Activated T-cell treated with anti-CD3 and anti-CD28 coated beads, Interleukin-2, amount 50 U/mL, for 24 hours (primary cell): ENCODE measurements around the gene CCDC91.

Experiments
- DNase-seq: peaks from one replicate; pipeline ENCODE4 v3.0.0-alpha.2; 2020
- H3K27ac Mint-ChIP-seq: 2 replicates; pipeline ENCODE4 v1.8.0; 2020; ENCODE audit warnings: mild to moderate bottlenecking, mixed read lengths
- H3K27me3 Mint-ChIP-seq: 2 replicates; pipeline ENCODE4 v1.8.0; 2020; ENCODE audit warnings: mixed read lengths
- H3K36me3 Mint-ChIP-seq: 2 replicates; pipeline ENCODE4 v1.8.0; 2020; ENCODE audit warnings: low read depth, mixed read lengths
- H3K4me1 Mint-ChIP-seq: 2 replicates; pipeline ENCODE4 v1.8.0; 2020; ENCODE audit warnings: low read depth, mixed read lengths
- H3K4me3 Mint-ChIP-seq: 2 replicates; pipeline ENCODE4 v1.8.0; 2020; ENCODE audit warnings: mild to moderate bottlenecking, moderate library complexity, mixed read lengths
- H3K9me3 Mint-ChIP-seq: 2 replicates; pipeline ENCODE4 v1.8.0; 2020; ENCODE audit warnings: mixed read lengths

Gene CCDC91

DNA sequence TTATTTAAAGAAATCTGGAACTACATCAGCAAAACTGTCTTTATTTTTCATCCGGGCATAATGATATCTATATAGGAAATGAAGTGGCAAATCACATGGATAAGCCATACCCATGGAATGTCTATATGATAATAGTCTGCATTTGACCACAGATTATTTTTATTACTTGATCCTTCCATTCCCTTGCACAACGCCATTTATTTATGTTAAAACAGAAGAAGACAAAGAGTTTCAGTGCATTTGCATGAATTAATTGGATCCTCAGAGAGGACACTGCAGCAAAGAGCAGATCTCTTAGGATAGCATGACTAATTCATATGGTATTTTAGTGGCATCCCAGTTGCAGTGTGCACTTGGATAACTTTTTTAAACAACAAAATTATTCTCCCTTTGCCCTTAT lies 345.0 kb downstream of the CCDC91 start:
- peaks cover 5% of the 10 kb centered on the region for H3K9me3 Mint-ChIP-seq
- no peaks in the 10 kb centered on the region for H3K27me3 Mint-ChIP-seq
- no peak overlapping the region for H3K4me3 Mint-ChIP-seq
- no peak for DNase-seq
- H3K27ac Mint-ChIP-seq = peak overlapping the region; percentile 44
- H3K4me1 Mint-ChIP-seq = peaks cover 15% of the 10 kb centered on the region
- peaks cover 6% of the 10 kb centered on the region for H3K36me3 Mint-ChIP-seq

GRCh38 chr12:28536088-28536487 lies 345.8 kb downstream of the CCDC91 start:
- Mint-ChIP-seq H3K9me3 (peaks cover 5% of the 10 kb centered on the region), H3K4me3 (no peak overlapping the region), H3K27me3 (no peaks in the 10 kb centered on the region), H3K36me3 (peaks cover 6% of the 10 kb centered on the region), H3K4me1 (peaks cover 15% of the 10 kb centered on the region), H3K27ac (peak overlapping the region; percentile 80)
- no peak for DNase-seq

GRCh38 chr12:28537474-28537873 lies 347.2 kb downstream of the CCDC91 start:
- Mint-ChIP-seq H3K4me1 (peaks cover 15% of the 10 kb centered on the region), H3K36me3 (peaks cover 8% of the 10 kb centered on the region), H3K27me3 (no peaks in the 10 kb centered on the region), H3K9me3 (peaks cover 5% of the 10 kb centered on the region), H3K27ac (no peak overlapping the region), H3K4me3 (no peak overlapping the region)
- no peak for DNase-seq

- no peak overlapping the region for H3K27ac Mint-ChIP-seq
- no peaks in the 10 kb centered on the region for H3K27me3 Mint-ChIP-seq
- H3K36me3 Mint-ChIP-seq = peaks cover 16% of the 10 kb centered on the region
- peaks cover 5% of the 10 kb centered on the region for H3K9me3 Mint-ChIP-seq
- no peak overlapping the region for H3K4me3 Mint-ChIP-seq
- H3K4me1 Mint-ChIP-seq = peaks cover 30% of the 10 kb centered on the region
- DNase-seq = no peak
These were observed 349.6 kb downstream of the CCDC91 start for GRCh38 chr12:28539691-28540323.

DNA sequence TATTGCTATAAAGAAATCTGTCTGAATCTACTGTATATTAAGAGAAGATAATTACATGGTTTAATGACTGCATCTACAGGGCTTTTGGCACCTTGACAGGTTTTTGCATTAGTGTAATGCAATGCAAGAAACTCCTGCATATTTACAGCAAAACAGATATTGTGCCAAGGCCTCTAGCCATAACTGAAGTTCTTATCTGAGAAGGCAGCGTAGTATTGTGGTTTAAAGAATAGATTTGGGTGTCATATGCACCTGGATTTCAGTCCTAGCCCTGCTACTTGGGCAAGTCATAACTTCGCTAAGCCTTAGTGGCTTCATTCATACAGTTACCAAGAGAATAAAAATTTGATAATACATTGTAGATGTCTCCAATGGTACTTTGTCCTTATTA lies 350.1 kb downstream of the CCDC91 start:
- Mint-ChIP-seq H3K9me3 (peaks cover 5% of the 10 kb centered on the region), H3K27me3 (no peaks in the 10 kb centered on the region), H3K4me1 (peaks cover 28% of the 10 kb centered on the region), H3K27ac (no peak overlapping the region), H3K36me3 (peaks cover 18% of the 10 kb centered on the region), H3K4me3 (no peak overlapping the region)
- DNase-seq = no peak

GRCh38 chr12:28543021-28543890 lies 353.0 kb downstream of the CCDC91 start:
- H3K27me3 Mint-ChIP-seq = no peaks in the 10 kb centered on the region
- H3K9me3 Mint-ChIP-seq = no peaks in the 10 kb centered on the region
- peak overlapping the region; percentile 61 for H3K27ac Mint-ChIP-seq
- DNase-seq = no peak
- peaks cover 12% of the 10 kb centered on the region for H3K36me3 Mint-ChIP-seq
- H3K4me1 Mint-ChIP-seq = peaks cover 17% of the 10 kb centered on the region
- no peak overlapping the region for H3K4me3 Mint-ChIP-seq

- Mint-ChIP-seq H3K4me3 (no peak overlapping the region), H3K4me1 (peaks cover 15% of the 10 kb centered on the region)
These were observed 360.8 kb downstream of the CCDC91 start for GRCh38 chr12:28550757-28551704.

DNA sequence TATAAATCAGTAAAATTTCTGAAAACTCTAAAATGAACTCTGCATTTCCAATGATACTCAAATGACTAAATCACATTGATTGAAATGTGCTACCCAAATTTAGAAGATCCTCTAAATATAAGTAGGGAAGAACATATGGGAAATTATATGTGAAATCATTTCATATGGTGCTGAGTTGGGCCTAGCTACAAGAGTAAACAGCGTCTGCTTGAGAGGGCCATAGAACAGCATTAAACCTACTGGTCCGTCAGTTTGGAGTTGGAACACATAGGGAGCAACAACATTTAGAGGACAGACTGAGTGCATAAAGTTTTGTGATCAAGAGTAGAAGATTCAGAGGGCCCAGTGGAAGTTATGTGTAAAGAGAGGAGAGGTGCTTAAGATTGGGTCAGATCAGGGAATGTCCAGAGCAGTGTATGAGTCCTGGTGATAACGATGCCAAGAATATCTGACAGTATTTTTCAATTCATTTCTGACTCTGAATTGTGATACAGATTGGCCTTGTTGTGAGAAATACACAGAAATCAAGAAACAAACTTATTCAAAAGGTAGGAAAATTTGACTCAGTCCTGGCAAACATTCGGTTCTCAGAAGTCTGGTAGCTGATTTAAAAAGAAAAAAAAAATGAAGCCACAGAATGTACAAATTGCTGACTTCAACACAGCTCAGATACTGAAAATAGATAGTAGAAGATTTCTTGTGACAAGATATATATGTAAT lies 362.2 kb downstream of the CCDC91 start:
- Mint-ChIP-seq H3K36me3 (peaks cover 24% of the 10 kb centered on the region), H3K27me3 (no peaks in the 10 kb centered on the region), H3K4me3 (no peak overlapping the region), H3K9me3 (no peaks in the 10 kb centered on the region), H3K27ac (peak overlapping the region; percentile 55), H3K4me1 (peaks cover 17% of the 10 kb centered on the region)
- no peak for DNase-seq

More at GRCh38 chr12:28550757-28551704, 360.8 kb downstream of the CCDC91 start:
- no peak for DNase-seq
- peaks cover 22% of the 10 kb centered on the region for H3K36me3 Mint-ChIP-seq
- H3K27ac Mint-ChIP-seq = no peak overlapping the region
- no peaks in the 10 kb centered on the region for H3K9me3 Mint-ChIP-seq
- no peaks in the 10 kb centered on the region for H3K27me3 Mint-ChIP-seq

GRCh38 chr12:28555748-28556147 lies 365.5 kb downstream of the CCDC91 start:
- no peak overlapping the region for H3K27ac Mint-ChIP-seq
- H3K4me1 Mint-ChIP-seq = peaks cover 14% of the 10 kb centered on the region
- H3K9me3 Mint-ChIP-seq = no peaks in the 10 kb centered on the region
- no peak overlapping the region for H3K4me3 Mint-ChIP-seq
- H3K27me3 Mint-ChIP-seq = no peaks in the 10 kb centered on the region
- no peak for DNase-seq
- peaks cover 26% of the 10 kb centered on the region for H3K36me3 Mint-ChIP-seq

DNA sequence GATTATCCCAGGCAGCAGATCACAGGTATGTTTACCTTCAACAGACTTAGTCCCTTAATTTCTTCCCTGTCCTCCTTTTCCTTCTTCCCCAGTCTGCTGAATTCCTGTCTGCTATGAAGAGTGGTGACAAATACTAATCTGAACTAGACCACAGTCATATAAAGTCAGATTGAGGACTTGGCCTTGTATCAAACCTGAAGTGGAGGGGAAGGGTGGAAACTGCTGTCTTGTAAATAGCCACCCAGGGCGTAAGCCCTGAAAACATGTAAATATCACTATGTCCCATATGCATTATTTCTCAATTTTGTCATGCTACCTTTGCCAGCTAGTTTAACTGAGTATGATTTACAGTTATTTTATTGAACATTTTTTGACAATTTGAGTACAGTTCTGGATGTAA lies 368.0 kb downstream of the CCDC91 start:
- Mint-ChIP-seq H3K27me3 (no peaks in the 10 kb centered on the region), H3K27ac (no peak overlapping the region), H3K9me3 (no peaks in the 10 kb centered on the region), H3K4me1 (peaks cover 2% of the 10 kb centered on the region), H3K4me3 (no peak overlapping the region), H3K36me3 (peaks cover 25% of the 10 kb centered on the region)
- DNase-seq = no peak

DNA sequence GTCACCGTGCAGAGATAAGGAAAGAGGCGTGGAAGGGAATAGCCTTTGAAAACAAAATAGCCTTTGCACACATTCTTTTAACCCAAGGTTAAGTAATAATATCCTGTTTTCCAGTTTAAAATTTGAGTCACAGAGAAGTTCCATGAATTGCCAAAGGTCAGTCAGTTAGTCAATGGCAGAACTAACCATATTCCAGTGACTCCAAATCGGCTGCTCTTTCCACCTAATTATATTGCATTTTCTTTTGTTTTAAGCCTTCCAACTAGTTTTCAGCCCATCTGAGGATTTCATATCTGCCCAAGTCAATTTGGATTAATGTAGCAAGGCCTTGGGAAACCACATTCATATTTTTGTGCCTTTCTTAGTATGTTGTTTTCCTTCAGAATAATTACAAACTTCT lies 373.0 kb downstream of the CCDC91 start:
- peaks cover 6% of the 10 kb centered on the region for H3K36me3 Mint-ChIP-seq
- no peaks in the 10 kb centered on the region for H3K4me1 Mint-ChIP-seq

DNA sequence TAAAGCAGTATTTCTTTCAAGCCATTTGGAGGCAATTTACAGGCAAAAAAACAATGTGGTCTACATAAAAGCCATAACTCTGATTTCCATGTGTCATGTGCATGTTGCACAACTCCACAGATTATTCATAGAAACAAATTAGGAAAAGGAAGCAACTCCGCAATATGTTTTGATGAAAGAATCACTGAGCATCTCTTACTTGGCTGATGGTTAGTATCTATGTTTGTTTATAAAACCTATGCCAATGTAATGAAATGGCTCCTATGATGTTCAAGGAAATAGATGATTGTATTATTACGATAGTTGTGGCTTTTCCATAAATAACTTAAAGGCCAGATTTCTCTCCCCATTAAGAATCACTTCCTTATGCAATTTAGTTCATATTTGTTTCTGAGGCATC lies 373.7 kb downstream of the CCDC91 start:
- DNase-seq = no peak
- H3K36me3 Mint-ChIP-seq = peaks cover 3% of the 10 kb centered on the region
- no peaks in the 10 kb centered on the region for H3K27me3 Mint-ChIP-seq
- H3K27ac Mint-ChIP-seq = no peak overlapping the region
- no peaks in the 10 kb centered on the region for H3K9me3 Mint-ChIP-seq
- H3K4me1 Mint-ChIP-seq = no peaks in the 10 kb centered on the region
- no peak overlapping the region for H3K4me3 Mint-ChIP-seq

More for the DNA sequence above, 373.0 kb downstream of the CCDC91 start:
- no peaks in the 10 kb centered on the region for H3K9me3 Mint-ChIP-seq
- no peaks in the 10 kb centered on the region for H3K27me3 Mint-ChIP-seq
- no peak overlapping the region for H3K27ac Mint-ChIP-seq
- DNase-seq = no peak
- H3K4me3 Mint-ChIP-seq = no peak overlapping the region

GRCh38 chr12:28568118-28568517 lies 377.9 kb downstream of the CCDC91 start:
- H3K4me3 Mint-ChIP-seq = no peak overlapping the region
- H3K27me3 Mint-ChIP-seq = no peaks in the 10 kb centered on the region
- peaks cover 1% of the 10 kb centered on the region for H3K4me1 Mint-ChIP-seq
- H3K27ac Mint-ChIP-seq = no peak overlapping the region
- H3K36me3 Mint-ChIP-seq = peaks cover 3% of the 10 kb centered on the region
- DNase-seq = no peak
- no peaks in the 10 kb centered on the region for H3K9me3 Mint-ChIP-seq

- DNase-seq = no peak
- Mint-ChIP-seq H3K4me3 (no peak overlapping the region), H3K9me3 (no peaks in the 10 kb centered on the region), H3K27ac (no peak overlapping the region), H3K36me3 (peaks cover 3% of the 10 kb centered on the region), H3K27me3 (no peaks in the 10 kb centered on the region), H3K4me1 (peaks cover 1% of the 10 kb centered on the region)
These were observed 378.4 kb downstream of the CCDC91 start for GRCh38 chr12:28568704-28569103.
